Effector memory CD4-positive, alpha-beta T cell (primary cell): ENCODE measurements around the gene NOXA1.
"Not testable (repeated sequence)": the region's sequence is repeated elsewhere in the genome, so short reads cannot be mapped to it uniquely, and the experiment has no call there.

Experiments
- DNase-seq, 3 donors: peaks; one replicate each; pipeline ENCODE4 v3.0.0-alpha.2; 2020
- H3K27ac ChIP-seq: 2 replicates; pipeline ENCODE4 v1.7.0; 2013; ENCODE audit warnings: mild to moderate bottlenecking, low read length, moderate library complexity; ENCODE audit not compliant: insufficient read depth, poor library complexity, severe bottlenecking
- H3K27me3 ChIP-seq: replicated peaks from 2 replicates; pipeline ENCODE4 v1.7.0; 2013; ENCODE audit warnings: mild to moderate bottlenecking, low read length; ENCODE audit not compliant: insufficient read depth, control insufficient read depth, poor library complexity, severe bottlenecking
- H3K36me3 ChIP-seq: 2 replicates; pipeline ENCODE4 v1.7.0; 2013; ENCODE audit warnings: mild to moderate bottlenecking, low read length, moderate library complexity; ENCODE audit not compliant: control insufficient read depth, insufficient read depth
- H3K4me1 ChIP-seq: 2 replicates; pipeline ENCODE4 v1.7.0; 2013; ENCODE audit warnings: low read length, mild to moderate bottlenecking; ENCODE audit not compliant: control insufficient read depth, insufficient read depth, poor library complexity, severe bottlenecking
- H3K4me3 ChIP-seq: 2 replicates; pipeline ENCODE4 v1.7.0; 2013; ENCODE audit warnings: low read length, low read depth, mild to moderate bottlenecking; ENCODE audit not compliant: insufficient read depth, poor library complexity, severe bottlenecking
- H3K9me3 ChIP-seq: 2 replicates; pipeline ENCODE4 v1.7.0; 2013; ENCODE audit warnings: mild to moderate bottlenecking, low read length, moderate library complexity; ENCODE audit not compliant: control insufficient read depth

The NOXA1 gene

DNA sequence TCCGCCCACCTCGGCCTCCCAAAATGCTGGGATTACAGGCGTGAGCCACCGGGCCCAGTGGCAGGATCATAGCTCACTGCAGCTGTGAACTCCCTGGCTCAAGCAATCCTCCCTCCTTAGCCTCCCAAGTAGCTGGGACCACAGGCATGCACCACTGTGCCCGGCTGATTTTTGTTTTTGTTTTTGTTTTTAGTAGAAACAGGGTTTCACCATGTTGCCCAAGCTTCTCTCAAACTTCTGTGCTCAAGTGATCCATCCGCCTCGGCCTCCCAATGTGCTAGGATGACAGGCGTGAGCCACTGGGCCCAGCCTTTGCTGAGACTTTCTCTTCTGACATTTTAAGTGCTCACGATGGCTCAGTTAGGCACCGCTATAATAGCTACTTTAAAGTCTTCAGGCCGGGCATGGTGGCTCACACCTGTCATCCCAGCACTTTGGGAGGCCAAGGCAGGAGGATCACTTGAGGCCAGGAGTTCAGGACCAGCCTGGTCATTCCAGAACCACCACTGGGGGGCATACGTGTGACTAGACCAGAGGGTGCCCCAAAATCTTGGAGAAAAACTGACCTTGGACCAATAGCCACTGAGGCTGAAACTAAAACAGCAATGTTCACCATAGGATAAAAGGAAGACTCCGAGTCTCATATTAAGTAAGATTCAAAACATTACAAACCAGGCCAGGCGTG lies 21.1 kb downstream of the NOXA1 start:
- H3K9me3 ChIP-seq, result no peaks in the 10 kb centered on the region
- no peak overlapping the region for H3K4me3 ChIP-seq
- no peaks in the 10 kb centered on the region for H3K27me3 ChIP-seq
- no peak overlapping the region for H3K27ac ChIP-seq
- H3K36me3 ChIP-seq, result no peaks in the 10 kb centered on the region
- no peak for DNase-seq
- H3K4me1 ChIP-seq, result peaks cover 9% of the 10 kb centered on the region

DNA sequence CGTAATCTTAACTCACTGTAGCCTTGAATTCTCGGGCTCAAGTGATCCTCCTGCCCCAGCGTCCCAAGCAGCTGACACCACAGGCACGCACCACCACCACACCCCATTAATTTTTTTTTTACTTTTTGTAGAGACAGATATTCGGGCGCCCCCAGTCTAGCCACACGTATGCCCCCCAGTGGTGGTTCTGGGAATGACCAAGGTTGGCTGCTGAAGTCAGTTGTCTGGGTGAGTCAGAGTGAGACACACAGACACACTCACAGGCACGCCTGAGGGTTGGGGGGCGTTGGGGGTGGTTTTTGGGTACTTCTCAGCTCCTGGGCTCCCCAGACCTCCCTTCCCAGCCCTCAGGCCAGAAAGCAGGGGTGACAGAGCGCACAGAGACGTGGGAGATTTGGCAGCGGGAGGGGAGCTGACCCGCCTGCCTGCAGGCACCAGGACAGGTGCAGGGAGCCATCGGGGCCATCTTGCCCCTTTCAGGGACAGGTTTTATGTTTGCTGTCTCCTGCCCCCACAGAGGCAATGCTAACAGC lies 22.1 kb downstream of the NOXA1 start:
- H3K4me3 ChIP-seq, result no peak overlapping the region
- peak; percentile 71 to 75 (median 72) for DNase-seq
- no peaks in the 10 kb centered on the region for H3K27me3 ChIP-seq
- no peak overlapping the region for H3K27ac ChIP-seq
- peaks cover 14% of the 10 kb centered on the region for H3K4me1 ChIP-seq
- H3K9me3 ChIP-seq, result no peaks in the 10 kb centered on the region
- H3K36me3 ChIP-seq, result no peaks in the 10 kb centered on the region

DNA sequence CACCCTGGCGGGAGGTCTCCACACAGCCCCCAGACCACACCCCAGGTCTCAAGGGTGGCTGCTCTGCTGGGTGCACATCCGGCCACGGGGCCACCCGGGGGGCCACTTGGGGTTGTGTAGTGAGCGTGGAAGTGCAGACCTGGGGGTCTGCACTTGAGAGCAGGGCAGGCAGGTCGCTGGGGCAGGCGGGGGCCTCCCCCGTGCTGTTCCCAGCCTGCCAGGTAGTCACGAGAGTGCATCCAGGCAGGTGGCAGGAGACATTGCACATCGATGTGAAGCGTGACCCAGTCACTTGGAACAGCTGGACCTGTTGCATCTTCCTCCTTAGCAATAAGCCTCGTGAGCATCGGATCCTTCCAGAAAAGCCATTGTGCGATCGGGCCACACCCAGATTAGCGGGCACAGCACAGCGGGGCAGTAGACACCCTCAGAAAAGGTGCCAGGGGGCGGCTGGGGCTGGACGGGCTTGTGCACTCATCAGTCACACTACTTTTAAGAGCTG lies 22.8 kb downstream of the NOXA1 start:
- no peaks in the 10 kb centered on the region for H3K27me3 ChIP-seq
- no peak overlapping the region for H3K4me3 ChIP-seq
- peaks cover 19% of the 10 kb centered on the region for H3K4me1 ChIP-seq
- H3K36me3 ChIP-seq, result no peaks in the 10 kb centered on the region
- no peak for DNase-seq
- H3K9me3 ChIP-seq, result no peaks in the 10 kb centered on the region
- H3K27ac ChIP-seq, result no peak overlapping the region

DNA sequence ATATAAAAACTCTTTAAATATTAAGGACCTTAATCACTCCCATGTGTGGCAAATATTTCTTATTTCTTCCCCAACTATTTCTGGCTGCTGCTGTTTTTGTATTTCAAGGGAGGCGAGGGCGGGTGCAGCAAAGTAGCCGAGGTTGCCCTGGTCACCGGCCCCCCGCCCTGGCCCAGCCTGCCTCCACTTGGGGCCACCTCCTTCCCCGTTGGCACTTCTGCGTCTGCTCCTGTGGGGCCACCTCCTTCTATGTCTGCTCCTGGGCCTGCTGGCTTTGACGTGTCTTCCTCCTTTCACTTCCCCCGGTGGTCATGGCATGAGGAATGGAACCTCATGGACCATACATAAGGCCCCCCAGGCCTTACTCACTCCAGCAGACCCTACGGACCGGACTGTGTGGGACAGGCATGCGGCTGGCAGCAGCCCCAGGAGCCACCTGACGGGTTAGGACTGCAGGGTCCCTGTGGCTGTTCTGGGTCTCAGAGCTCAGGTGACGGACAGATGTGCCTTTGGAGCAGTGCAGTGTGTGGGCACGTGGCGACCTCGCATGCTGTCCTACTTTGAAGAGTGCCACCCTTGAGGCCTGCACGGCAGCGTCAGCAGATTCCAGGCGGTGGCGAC lies 23.8 kb downstream of the NOXA1 start:
- Histone ChIP-seq H3K27ac (no peak overlapping the region), H3K4me1 (peaks cover 21% of the 10 kb centered on the region), H3K4me3 (no peak overlapping the region), H3K9me3 (no peaks in the 10 kb centered on the region), H3K36me3 (no peaks in the 10 kb centered on the region), H3K27me3 (no peaks in the 10 kb centered on the region)
- no peak for DNase-seq

DNA sequence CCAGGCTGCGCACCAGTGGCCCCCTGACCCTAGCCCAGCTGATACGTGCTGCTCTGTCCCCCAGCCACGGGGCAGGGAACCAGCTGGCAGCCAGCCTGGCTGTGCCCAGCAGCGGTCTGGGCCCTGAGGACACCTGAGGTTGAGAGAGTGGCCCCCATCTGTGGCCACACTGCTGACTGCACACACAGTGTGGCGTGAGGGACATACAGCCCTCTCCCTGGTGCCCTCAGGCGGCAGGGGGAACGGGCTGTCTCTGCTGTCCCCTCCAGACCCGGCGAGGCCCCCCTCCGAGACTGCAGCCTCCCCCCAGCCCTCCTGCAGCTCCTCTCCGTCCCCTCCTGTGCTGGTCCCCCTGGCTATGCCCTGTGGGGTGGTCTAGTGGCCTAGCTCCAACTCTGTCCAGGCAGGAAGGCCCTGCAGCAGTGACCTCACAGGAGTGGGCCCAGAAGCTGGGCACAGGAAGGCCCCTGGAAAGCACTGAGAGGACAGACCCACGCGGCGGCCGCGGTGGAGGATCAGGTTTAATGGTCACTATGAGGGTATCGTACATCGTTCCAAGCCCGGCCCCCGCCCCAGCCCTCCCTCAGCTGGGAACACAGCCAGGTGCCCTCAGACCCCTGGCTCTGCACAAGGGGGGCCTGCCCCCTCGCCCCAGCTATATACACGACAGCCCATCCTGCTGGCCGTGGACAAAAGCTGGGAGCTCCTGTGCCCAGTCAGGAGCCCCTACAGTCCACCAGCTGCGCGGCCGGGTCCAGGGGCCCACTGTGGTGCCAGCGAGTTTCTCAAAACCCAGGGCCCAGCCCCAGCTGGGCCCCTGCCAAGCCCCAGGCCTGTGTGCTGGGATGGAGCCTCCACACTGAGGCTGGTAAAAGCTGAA lies 24.8 kb downstream of the NOXA1 start:
- Histone ChIP-seq H3K27ac (no peak overlapping the region), H3K4me1 (peaks cover 31% of the 10 kb centered on the region), H3K27me3 (no peaks in the 10 kb centered on the region), H3K9me3 (no peaks in the 10 kb centered on the region), H3K36me3 (no peaks in the 10 kb centered on the region), H3K4me3 (no peak overlapping the region)
- DNase-seq, result no peak

DNA sequence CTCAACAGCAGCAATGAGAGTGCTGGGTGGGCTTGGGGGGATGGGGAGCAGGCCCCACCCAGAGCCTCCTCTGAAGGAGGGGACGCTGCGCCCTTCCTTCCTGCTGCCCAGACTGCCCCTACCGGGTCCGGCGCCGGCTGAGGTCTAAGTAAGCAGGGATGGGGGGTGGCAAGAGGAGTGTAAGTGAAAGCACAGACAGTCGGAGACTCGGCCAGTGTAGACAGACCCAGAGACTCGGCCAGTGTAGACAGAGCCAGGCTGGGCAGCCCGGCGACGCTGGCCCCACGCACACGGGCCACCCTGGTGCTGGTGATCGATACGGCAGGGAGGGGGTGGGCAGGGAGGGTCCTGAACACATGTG lies 25.4 kb downstream of the NOXA1 start:
- Histone ChIP-seq H3K4me3 (no peak overlapping the region), H3K9me3 (no peaks in the 10 kb centered on the region), H3K27me3 (no peaks in the 10 kb centered on the region), H3K4me1 (peaks cover 37% of the 10 kb centered on the region), H3K27ac (no peak overlapping the region), H3K36me3 (no peaks in the 10 kb centered on the region)
- DNase-seq, result no peak

DNA sequence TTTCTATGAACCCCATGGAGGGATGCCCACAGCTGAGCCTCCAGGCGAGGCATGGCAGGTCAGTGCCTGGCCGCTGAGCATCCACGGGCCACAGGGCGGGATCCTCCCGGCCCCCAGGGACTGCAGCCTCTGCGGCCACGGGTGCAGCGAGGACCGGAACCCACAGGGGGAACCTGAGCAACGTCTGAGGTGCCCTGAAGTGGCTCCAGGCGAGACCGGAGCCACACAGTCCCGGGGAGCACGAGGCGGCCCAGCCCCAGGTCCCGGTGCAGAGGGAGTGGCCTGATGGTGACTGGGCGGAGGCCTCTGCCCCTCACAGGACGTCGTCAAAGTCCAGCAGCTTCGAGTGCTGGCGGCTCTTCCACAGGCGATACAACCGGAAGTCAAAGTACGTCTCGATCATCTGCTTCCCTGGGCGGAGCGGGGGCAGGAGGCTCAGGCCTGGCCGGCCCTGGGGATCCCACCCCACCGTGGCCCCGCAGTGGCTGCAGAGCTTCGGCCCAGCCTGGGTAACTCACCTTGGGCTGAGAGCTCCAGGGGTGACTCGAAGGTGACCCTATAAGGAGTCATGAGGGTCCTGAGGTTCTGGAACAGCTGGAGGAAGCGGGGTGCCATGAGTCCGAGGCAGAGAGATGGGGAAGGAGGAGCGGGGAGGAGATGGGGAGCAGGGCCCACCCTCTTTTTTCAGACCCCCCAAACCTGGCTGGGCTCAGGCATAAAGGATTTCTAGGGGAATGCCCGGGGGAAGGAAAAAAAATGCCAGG lies 26.1 kb downstream of the NOXA1 start:
- Histone ChIP-seq H3K9me3 (no peaks in the 10 kb centered on the region), H3K4me3 (no peak overlapping the region), H3K27me3 (no peaks in the 10 kb centered on the region), H3K4me1 (peaks cover 41% of the 10 kb centered on the region), H3K36me3 (no peaks in the 10 kb centered on the region), H3K27ac (no peak overlapping the region)
- DNase-seq, result no peak

DNA sequence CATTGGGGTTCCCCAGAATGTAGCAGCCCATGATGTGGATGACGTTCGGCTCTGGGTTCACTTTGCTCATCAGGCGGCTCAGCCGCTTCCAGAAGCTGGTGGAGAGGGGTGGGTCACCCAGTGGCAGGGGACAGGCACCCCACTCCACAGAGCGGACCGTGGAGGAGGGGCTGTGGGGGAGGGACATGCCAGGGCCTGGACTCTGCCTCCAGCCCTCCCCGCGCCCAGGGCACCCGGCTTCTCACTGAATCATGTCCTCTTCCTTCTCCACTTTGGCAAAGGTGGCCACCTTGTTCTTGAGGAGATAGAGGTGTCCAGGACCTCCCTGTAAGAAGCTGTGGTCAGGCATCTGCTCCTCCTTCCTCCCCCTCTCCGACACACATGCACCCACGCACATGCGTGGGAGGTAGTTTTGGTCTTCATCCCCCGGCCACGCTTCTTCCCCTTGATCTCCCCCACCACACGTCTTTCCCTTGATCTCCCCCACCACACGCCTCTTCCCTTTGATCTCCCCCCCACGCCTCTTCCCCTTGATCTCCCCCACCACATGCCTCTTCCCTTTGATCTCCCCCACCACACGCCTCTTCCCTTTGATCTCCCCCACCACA lies 26.8 kb downstream of the NOXA1 start:
- Histone ChIP-seq H3K27ac (peak overlapping the region; percentile 37), H3K27me3 (no peaks in the 10 kb centered on the region), H3K4me3 (no peak overlapping the region), H3K9me3 (no peaks in the 10 kb centered on the region), H3K4me1 (peaks cover 49% of the 10 kb centered on the region), H3K36me3 (no peaks in the 10 kb centered on the region)
- peak; percentile 42 to 52 (median 47) for DNase-seq

DNA sequence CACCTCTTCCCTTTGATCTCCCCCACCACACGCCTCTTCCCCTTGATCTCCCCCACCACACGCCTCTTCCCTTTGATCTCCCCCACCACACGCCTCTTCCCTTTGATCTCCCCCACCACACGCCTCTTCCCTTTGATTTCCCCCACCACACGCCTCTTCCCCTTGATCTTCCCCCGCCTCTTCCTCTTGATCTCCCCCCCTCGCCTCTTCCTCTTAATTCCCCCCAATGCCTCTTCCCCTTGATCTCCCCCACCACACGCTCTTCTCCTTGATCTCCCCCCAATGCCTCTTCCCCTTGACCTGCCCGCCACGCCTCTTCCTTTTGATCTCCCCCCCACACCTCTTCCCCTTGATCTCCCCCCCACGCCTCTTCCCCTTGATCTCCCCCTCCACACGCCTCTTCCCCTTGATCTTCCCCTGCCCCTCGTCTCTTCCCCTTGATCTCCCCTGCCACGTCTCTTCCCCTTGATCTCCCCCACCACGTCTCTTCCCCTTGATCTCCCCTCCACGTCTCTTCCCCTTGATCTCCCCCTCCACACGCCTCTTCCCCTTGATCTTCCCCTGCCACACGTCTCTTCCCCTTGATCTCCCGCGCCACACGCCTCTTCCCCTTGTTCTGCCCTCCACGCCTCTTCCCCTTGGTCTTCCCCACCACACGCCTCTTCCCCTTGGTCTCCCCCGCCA lies 27.5 kb downstream of the NOXA1 start:
- not testable (repeated sequence) for H3K9me3 ChIP-seq, H3K4me3 ChIP-seq, H3K27me3 ChIP-seq, H3K36me3 ChIP-seq
- Histone ChIP-seq H3K27ac (peak overlapping the region; percentile 37), H3K4me1 (peaks cover 45% of the 10 kb centered on the region)
- peak in 2 of 3 donors; percentile 29 to 33 for DNase-seq
